Activated CD4-positive, alpha-beta T cell treated with anti-CD3 and anti-CD28 coated beads for 24 hours (primary cell): ENCODE data around the gene LRIG1.

Source experiments
- DNase-seq, 2 donors: peaks; one replicate each; pipeline ENCODE4 v3.0.0-alpha.2; 2020; ENCODE audit warnings: low read depth in 2 of 2

Gene LRIG1

GRCh38 chr3:66500576-66501482, at the start of gene LRIG1:
Gene LRIG1 (minus strand): TSS chr3:66501022. CDS start chr3:66500407, 615 bp downstream.
- DNase-seq: peak; percentile 99

- DNase-seq: no peak
Measured at GRCh38 chr3:66544619-66545429, 44.0 kb upstream of the LRIG1 start.

GRCh38 chr3:66542153-66542552, 41.3 kb upstream of the LRIG1 start:
- DNase-seq: no peak

- DNase-seq: no peak
Measured at GRCh38 chr3:66539466-66539989, 38.7 kb upstream of the LRIG1 start.

GRCh38 chr3:66538390-66538789, 37.6 kb upstream of the LRIG1 start:
- DNase-seq: no peak

GRCh38 chr3:66537735-66538134, 36.9 kb upstream of the LRIG1 start:
- no peak for DNase-seq

- no peak for DNase-seq
Measured at GRCh38 chr3:66536791-66537190, 36.0 kb upstream of the LRIG1 start.

- no peak for DNase-seq
Measured at GRCh38 chr3:66534304-66534845, 33.6 kb upstream of the LRIG1 start.

GRCh38 chr3:66532613-66533012, 31.8 kb upstream of the LRIG1 start:
- DNase-seq: no peak

- DNase-seq: no peak
Measured at GRCh38 chr3:66532160-66532587, 31.4 kb upstream of the LRIG1 start.

GRCh38 chr3:66531256-66531655, 30.4 kb upstream of the LRIG1 start:
- no peak for DNase-seq

GRCh38 chr3:66527246-66527645, 26.4 kb upstream of the LRIG1 start:
- no peak for DNase-seq

GRCh38 chr3:66525771-66526170, 24.9 kb upstream of the LRIG1 start:
- DNase-seq: no peak

GRCh38 chr3:66520724-66521123, 19.9 kb upstream of the LRIG1 start:
- DNase-seq: no peak

GRCh38 chr3:66518644-66519043, 17.8 kb upstream of the LRIG1 start:
- no peak for DNase-seq

GRCh38 chr3:66518126-66518525, 17.3 kb upstream of the LRIG1 start:
- DNase-seq: no peak

- no peak for DNase-seq
Measured at GRCh38 chr3:66517241-66517640, 16.4 kb upstream of the LRIG1 start.

GRCh38 chr3:66508461-66508860, 7.6 kb upstream of the LRIG1 start:
- DNase-seq: no peak

GRCh38 chr3:66507423-66508260, 6.8 kb upstream of the LRIG1 start:
- DNase-seq: no peak

GRCh38 chr3:66506154-66506553, 5.3 kb upstream of the LRIG1 start:
- no peak for DNase-seq
